GM20431 (cell line): Measurements from ENCODE around the gene CDK13.
"Not testable (repeated sequence)": the region's sequence is repeated elsewhere in the genome, so short reads cannot be mapped to it uniquely, and the experiment has no call there.

Source experiments
- in situ Hi-C: fragments of 300-500 bp; cut with MseI, MboI; formaldehyde crosslinking; loops from one replicate; pipeline ENCODE4 v1.15.0; 2020; ENCODE audit warnings: low sequenced_read_pairs; ENCODE audit not compliant: unreplicated experiment

The CDK13 gene

GRCh38 chr7:40138973-40139372 is 188.9 kb downstream of the CDK13 start:
- in situ Hi-C loops, result no loop called here

- in situ Hi-C loops, result not testable (repeated sequence)
These were observed 189.8 kb downstream of the CDK13 start for GRCh38 chr7:40139891-40140290.

GRCh38 chr7:40141916-40142315 is 191.9 kb downstream of the CDK13 start:
- in situ Hi-C loops, result not testable (repeated sequence)

GRCh38 chr7:40145596-40146130 is 195.6 kb downstream of the CDK13 start:
- in situ Hi-C loops, result not testable (repeated sequence)

- in situ Hi-C loops, result no loop called here
These were observed 197.6 kb downstream of the CDK13 start for GRCh38 chr7:40147371-40148246.

GRCh38 chr7:40148247-40148580 is 198.2 kb downstream of the CDK13 start:
- in situ Hi-C loops, result not testable (repeated sequence)

- in situ Hi-C loops, result no loop called here
These were observed 198.6 kb downstream of the CDK13 start for GRCh38 chr7:40148671-40149070.
